ENCODE data around the gene KMT2D.

DNA sequence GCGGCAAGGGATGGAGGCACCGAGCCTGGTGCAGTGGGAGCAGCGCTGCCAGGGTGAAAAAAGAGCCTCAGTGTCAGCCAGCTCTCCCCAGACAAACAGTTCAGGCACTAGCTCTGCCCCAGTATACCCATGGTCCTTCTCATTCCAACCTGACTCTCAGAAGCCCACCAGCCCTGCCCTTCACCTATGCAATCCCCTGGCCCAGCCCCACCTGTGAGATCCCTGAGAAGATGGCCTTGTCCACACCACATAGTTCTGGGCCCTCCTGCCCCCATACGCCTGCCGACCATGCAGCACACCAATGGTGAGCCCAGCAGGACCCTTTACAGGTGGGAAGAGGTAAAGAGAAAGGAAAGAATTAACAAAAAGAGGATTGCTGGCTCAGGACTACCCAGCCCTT is 6.5 kb downstream of the KMT2D start:
- TF ChIP-seq EZH2phosphoT487 (IDR thresholded peaks at IDR 0.05; ENCODE audit: insufficient read depth, low read depth) (no peak), EZH2 (IDR thresholded peaks at IDR 0.05; ENCODE audit: insufficient read depth, poor library complexity, severe bottlenecking) (no peak)

Data from GM23248 (cell line).